GM18505 (cell line): Measurements from ENCODE around the gene CLEC3A.
"Not testable (repeated sequence)": the region's sequence is repeated elsewhere in the genome, so short reads cannot be mapped to it uniquely, and the experiment has no call there.

ENCODE experiments used
- ATAC-seq: cut with Tn5 transposase; IDR thresholded peaks from one replicate; pipeline ENCODE4 v1.9.1; 2021; ENCODE audit not compliant: unreplicated experiment
- POLR2A ChIP-seq: IDR thresholded peaks from 4 replicates; pipeline ENCODE4 v1.6.1; 2011; ENCODE audit warnings: borderline replicate concordance; ENCODE audit not compliant: insufficient read depth, insufficient read length; ENCODE audit errors: extremely low read depth

The CLEC3A gene

GRCh38 chr16:78022347-78023060 is at the start of gene CLEC3A:
TSS of gene CLEC3A (plus strand) at chr16:78022548. CDS start at chr16:78022627, 79 bp downstream.
- no peak for ATAC-seq
- TF ChIP-seq POLR2A, result no peak

GRCh38 chr16:77974883-77975282 is 47.5 kb upstream of the CLEC3A start:
- no peak for TF ChIP-seq POLR2A
- ATAC-seq, result no peak

- no peak for TF ChIP-seq POLR2A
- no peak for ATAC-seq
Measured at GRCh38 chr16:77975942-77976341, 46.4 kb upstream of the CLEC3A start.

- ATAC-seq, result no peak
Measured at GRCh38 chr16:77977339-77977738, 45.0 kb upstream of the CLEC3A start.

GRCh38 chr16:77985111-77985510 is 37.2 kb upstream of the CLEC3A start:
- no peak for ATAC-seq
- TF ChIP-seq POLR2A, result no peak

More at GRCh38 chr16:77977339-77977738, 45.0 kb upstream of the CLEC3A start:
- no peak for TF ChIP-seq POLR2A

- no peak for ATAC-seq
- TF ChIP-seq POLR2A, result no peak
Measured at GRCh38 chr16:77986011-77986740, 36.2 kb upstream of the CLEC3A start.

GRCh38 chr16:77987810-77988209 is 34.5 kb upstream of the CLEC3A start:
- no peak for TF ChIP-seq POLR2A
- no peak for ATAC-seq

GRCh38 chr16:77989846-77990245 is 32.5 kb upstream of the CLEC3A start:
- TF ChIP-seq POLR2A, result no peak
- ATAC-seq, result no peak

GRCh38 chr16:77991701-77992100 is 30.6 kb upstream of the CLEC3A start:
- no peak for ATAC-seq
- TF ChIP-seq POLR2A, result no peak

- not testable (repeated sequence) for ATAC-seq
Measured at GRCh38 chr16:77992381-77992780, 30.0 kb upstream of the CLEC3A start.

- TF ChIP-seq POLR2A, result no peak
- ATAC-seq, result no peak
Measured at GRCh38 chr16:77993111-77993985, 29.0 kb upstream of the CLEC3A start.

- ATAC-seq, result no peak
- TF ChIP-seq POLR2A, result no peak
Measured at GRCh38 chr16:77995843-77996455, 26.4 kb upstream of the CLEC3A start.
